Fibroblast of mammary gland (primary cell): ENCODE results near the gene HDGFL1.
A peak's percentile ranks its signal among the peaks of the same experiment; 100 is the strongest.

Experiments
- DNase-seq: peaks from one replicate; pipeline ENCODE4 v3.0.0-alpha.2; 2010; ENCODE audit warnings: low read depth
- H3K4me3 ChIP-seq: 2 replicates; pipeline ENCODE4 v1.5.1; 2011; ENCODE audit warnings: low read depth, mild to moderate bottlenecking, low read length, moderate library complexity; ENCODE audit not compliant: control insufficient read depth
- CTCF ChIP-seq: conservative IDR thresholded peaks from 2 replicates; pipeline ENCODE4 v1.5.1; 2011; ENCODE audit warnings: low read depth, low read length, inconsistent platforms; ENCODE audit not compliant: control insufficient read depth, insufficient read depth

The HDGFL1 gene

GRCh38 chr6:22545051-22545450, 24.3 kb upstream of the HDGFL1 start:
- TF ChIP-seq CTCF, result no peak
- no peak overlapping the region for H3K4me3 ChIP-seq

GRCh38 chr6:22546236-22546635, 23.1 kb upstream of the HDGFL1 start:
- DNase-seq, result no peak
- H3K4me3 ChIP-seq, result no peak overlapping the region
- no peak for TF ChIP-seq CTCF

More at GRCh38 chr6:22545051-22545450, 24.3 kb upstream of the HDGFL1 start:
- DNase-seq, result no peak

- H3K4me3 ChIP-seq, result no peak overlapping the region
- TF ChIP-seq CTCF, result no peak
- DNase-seq, result peak; percentile 9
Measured at GRCh38 chr6:22550971-22551670, 18.2 kb upstream of the HDGFL1 start.

GRCh38 chr6:22556266-22556665, 13.1 kb upstream of the HDGFL1 start:
- DNase-seq, result no peak
- no peak for TF ChIP-seq CTCF
- no peak overlapping the region for H3K4me3 ChIP-seq

- TF ChIP-seq CTCF, result no peak
- DNase-seq, result no peak
- H3K4me3 ChIP-seq, result no peak overlapping the region
Measured at GRCh38 chr6:22557007-22557406, 12.4 kb upstream of the HDGFL1 start.

- H3K4me3 ChIP-seq, result no peak overlapping the region
- DNase-seq, result no peak
- TF ChIP-seq CTCF, result no peak
Measured at GRCh38 chr6:22558288-22558882, 11.0 kb upstream of the HDGFL1 start.
